Transverse colon (tissue), 4 donors: ENCODE measurements around the gene RTP4.

Source experiments
- POLR2A ChIP-seq: fragments of 450-650 bp; IDR thresholded peaks from one replicate; pipeline ENCODE4 v1.6.1; 2016; ENCODE audit warnings: antibody characterized with exemption, mild to moderate bottlenecking, moderate library complexity
- POLR2AphosphoS5 ChIP-seq, 3 donors: sonication (generic); formaldehyde crosslinking; IDR thresholded peaks; one replicate each; pipeline ENCODE4 v1.6.1; 2016; ENCODE audit warnings: antibody characterized with exemption in 3 of 3
- TF ChIP-seq, protein P1 (sequence below), 5 experiments: fragments of 200-600 bp in 3 of 5; fragments of 450-650 bp in 2 of 5; sonication (generic) in 3 of 5; IDR thresholded peaks; 1 replicate in 2 of 5; 2 replicates in 3 of 5; pipeline ENCODE4 v1.5.1; 2016 to 2017; ENCODE audit warnings: antibody characterized with exemption in 5 of 5, inconsistent platforms in 3 of 5, mild to moderate bottlenecking in 2 of 5, moderate library complexity in 1 of 5

DNA sequence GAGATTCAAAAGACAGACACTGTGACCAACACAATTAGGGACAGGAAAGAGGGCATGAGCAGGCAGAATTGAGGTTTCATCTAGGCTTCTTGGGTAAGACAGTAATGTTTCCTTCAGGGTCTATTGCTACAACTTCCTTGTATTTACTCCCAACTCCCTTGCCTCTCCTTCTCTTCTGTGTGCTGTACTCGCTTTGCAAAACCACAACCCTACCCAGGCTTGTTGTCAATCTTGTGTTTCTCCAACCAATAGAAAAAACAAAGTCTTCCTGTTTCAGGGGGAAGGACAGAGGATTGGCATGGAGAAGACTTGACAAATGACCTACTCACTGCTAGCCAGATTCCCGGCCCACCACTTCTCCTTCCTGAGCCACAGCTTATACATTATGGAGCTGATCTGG is 40.3 kb upstream of the RTP4 start:
- TF ChIP-seq, protein P1, sequence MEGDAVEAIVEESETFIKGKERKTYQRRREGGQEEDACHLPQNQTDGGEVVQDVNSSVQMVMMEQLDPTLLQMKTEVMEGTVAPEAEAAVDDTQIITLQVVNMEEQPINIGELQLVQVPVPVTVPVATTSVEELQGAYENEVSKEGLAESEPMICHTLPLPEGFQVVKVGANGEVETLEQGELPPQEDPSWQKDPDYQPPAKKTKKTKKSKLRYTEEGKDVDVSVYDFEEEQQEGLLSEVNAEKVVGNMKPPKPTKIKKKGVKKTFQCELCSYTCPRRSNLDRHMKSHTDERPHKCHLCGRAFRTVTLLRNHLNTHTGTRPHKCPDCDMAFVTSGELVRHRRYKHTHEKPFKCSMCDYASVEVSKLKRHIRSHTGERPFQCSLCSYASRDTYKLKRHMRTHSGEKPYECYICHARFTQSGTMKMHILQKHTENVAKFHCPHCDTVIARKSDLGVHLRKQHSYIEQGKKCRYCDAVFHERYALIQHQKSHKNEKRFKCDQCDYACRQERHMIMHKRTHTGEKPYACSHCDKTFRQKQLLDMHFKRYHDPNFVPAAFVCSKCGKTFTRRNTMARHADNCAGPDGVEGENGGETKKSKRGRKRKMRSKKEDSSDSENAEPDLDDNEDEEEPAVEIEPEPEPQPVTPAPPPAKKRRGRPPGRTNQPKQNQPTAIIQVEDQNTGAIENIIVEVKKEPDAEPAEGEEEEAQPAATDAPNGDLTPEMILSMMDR (IDR thresholded peaks at IDR 0.05) = no peak
- TF ChIP-seq POLR2A (no peak), POLR2AphosphoS5 (IDR thresholded peaks at IDR 0.05) (no peak)
